Neutrophil (primary cell): ENCODE data around the gene CNTLN.

Source experiments
- H3K27ac ChIP-seq: fragments of 200-600 bp; sonication (generic); 2 replicates; pipeline ENCODE4 v1.5.1; 2016; ENCODE audit warnings: mild to moderate bottlenecking, moderate library complexity
- H3K27me3 ChIP-seq: fragments of 200-600 bp; sonication (generic); 2 replicates; pipeline ENCODE4 v1.6.0; 2016; ENCODE audit warnings: mild to moderate bottlenecking
- H3K36me3 ChIP-seq: fragments of 200-600 bp; sonication (generic); 2 replicates; pipeline ENCODE4 v1.5.1; 2017
- H3K4me1 ChIP-seq, 2 experiments: fragments of 200-600 bp in 1 of 2; sonication (generic) in 1 of 2; 1 replicate in 1 of 2; 2 replicates in 1 of 2; pipeline versions ENCODE4 v1.5.1 to v1.6.1; 2013 to 2016; ENCODE audit warnings: low read depth in 1 of 2, low read length in 1 of 2, mild to moderate bottlenecking in 1 of 2, moderate library complexity in 1 of 2; ENCODE audit not compliant: control insufficient read depth in 1 of 2, insufficient read depth in 1 of 2
- H3K4me3 ChIP-seq, 2 experiments: fragments of 200-600 bp in 1 of 2; sonication (generic) in 1 of 2; 1 replicate in 1 of 2; 2 replicates in 1 of 2; pipeline ENCODE4 v1.5.1; 2013 to 2016; ENCODE audit warnings: low read depth in 1 of 2, low read length in 1 of 2, mild to moderate bottlenecking in 1 of 2, moderate library complexity in 1 of 2
- H3K9me3 ChIP-seq: fragments of 200-600 bp; sonication (generic); 2 replicates; pipeline ENCODE4 v1.5.1; 2016
- TF ChIP-seq, protein P1 (sequence below): fragments of 200-600 bp; sonication (generic); IDR thresholded peaks from 2 replicates; pipeline ENCODE4 v1.5.1; 2016; ENCODE audit warnings: antibody characterized with exemption

The CNTLN gene

DNA sequence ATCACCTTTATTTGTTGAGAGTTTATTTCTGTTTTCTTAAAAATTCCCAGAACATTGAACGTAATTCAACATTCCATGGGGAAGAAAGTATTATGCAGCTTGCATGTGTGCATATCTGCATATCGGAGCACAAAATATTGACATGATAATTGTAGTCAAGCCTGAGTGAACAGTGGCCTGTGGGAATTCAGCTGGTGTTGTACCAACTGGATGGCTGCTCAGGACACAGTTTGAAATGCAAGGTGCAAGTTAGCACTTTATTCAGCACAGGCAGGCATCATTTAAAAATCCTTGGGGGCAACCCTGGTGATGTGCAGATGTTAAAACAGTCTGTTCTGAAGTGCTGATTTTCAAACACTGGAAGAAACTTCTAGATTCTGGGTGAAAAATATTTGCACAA, 82.4 kb downstream of the CNTLN start:
- Histone ChIP-seq H3K27me3 (no peaks in the 10 kb centered on the region), H3K27ac (no peak overlapping the region), H3K4me1 (no peaks in the 10 kb centered on the region), H3K36me3 (no peaks in the 10 kb centered on the region), H3K9me3 (no peaks in the 10 kb centered on the region), H3K4me3 (no peak overlapping the region)
- TF ChIP-seq, protein P1, sequence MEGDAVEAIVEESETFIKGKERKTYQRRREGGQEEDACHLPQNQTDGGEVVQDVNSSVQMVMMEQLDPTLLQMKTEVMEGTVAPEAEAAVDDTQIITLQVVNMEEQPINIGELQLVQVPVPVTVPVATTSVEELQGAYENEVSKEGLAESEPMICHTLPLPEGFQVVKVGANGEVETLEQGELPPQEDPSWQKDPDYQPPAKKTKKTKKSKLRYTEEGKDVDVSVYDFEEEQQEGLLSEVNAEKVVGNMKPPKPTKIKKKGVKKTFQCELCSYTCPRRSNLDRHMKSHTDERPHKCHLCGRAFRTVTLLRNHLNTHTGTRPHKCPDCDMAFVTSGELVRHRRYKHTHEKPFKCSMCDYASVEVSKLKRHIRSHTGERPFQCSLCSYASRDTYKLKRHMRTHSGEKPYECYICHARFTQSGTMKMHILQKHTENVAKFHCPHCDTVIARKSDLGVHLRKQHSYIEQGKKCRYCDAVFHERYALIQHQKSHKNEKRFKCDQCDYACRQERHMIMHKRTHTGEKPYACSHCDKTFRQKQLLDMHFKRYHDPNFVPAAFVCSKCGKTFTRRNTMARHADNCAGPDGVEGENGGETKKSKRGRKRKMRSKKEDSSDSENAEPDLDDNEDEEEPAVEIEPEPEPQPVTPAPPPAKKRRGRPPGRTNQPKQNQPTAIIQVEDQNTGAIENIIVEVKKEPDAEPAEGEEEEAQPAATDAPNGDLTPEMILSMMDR: no peak

DNA sequence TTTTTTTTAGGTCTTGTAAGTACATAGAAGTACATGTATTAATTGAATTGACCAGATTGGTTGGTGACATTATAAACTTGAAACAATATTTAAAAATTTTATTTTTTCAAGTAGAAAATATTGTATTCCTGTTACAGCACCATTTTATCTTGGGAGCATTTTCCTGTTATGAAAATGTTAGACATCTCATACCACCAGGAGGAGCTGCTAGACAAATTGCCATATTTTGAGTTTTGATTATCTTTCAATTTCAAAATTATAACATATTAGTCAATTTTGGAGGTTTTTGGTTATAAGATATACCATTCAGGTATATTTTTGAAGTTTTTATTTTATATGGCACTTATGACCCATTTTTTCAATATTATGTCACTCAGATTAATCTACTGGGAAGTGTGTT, 84.4 kb downstream of the CNTLN start:
- TF ChIP-seq, protein P1: no peak
- Histone ChIP-seq H3K9me3 (no peaks in the 10 kb centered on the region), H3K36me3 (no peaks in the 10 kb centered on the region), H3K4me1 (no peaks in the 10 kb centered on the region), H3K27ac (no peak overlapping the region), H3K4me3 (no peak overlapping the region), H3K27me3 (no peaks in the 10 kb centered on the region)

DNA sequence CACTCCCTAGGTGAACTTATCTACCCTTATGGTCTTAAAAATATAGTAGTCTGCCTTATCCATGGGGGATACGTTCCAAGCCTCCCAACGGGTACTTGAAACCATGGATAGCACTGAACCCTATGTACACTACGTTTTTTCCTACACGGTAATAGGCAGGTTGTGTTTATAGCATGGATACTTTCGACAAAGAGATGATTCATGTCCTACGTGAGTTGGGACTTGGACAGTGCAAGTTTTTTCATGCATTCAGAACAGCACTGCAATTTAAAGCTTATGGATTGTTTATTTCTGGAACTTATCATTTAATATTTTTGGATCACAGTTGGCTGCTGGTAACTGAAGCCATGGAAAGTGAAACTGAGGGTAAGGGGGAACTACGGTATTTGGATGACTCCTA, 88.1 kb downstream of the CNTLN start:
- TF ChIP-seq, protein P1: no peak
- Histone ChIP-seq H3K27ac (no peak overlapping the region), H3K27me3 (no peaks in the 10 kb centered on the region), H3K9me3 (no peaks in the 10 kb centered on the region), H3K4me1 (no peaks in the 10 kb centered on the region), H3K36me3 (peaks cover 3% of the 10 kb centered on the region), H3K4me3 (no peak overlapping the region)

- TF ChIP-seq, protein P1: no peak
- H3K4me1 ChIP-seq: no peaks in the 10 kb centered on the region
- peaks cover 3% of the 10 kb centered on the region for H3K36me3 ChIP-seq
- H3K9me3 ChIP-seq: no peaks in the 10 kb centered on the region
- H3K27me3 ChIP-seq: no peaks in the 10 kb centered on the region
- no peak overlapping the region for H3K4me3 ChIP-seq
- no peak overlapping the region for H3K27ac ChIP-seq
Measured at GRCh38 chr9:17225407-17225806, 90.6 kb downstream of the CNTLN start.

DNA sequence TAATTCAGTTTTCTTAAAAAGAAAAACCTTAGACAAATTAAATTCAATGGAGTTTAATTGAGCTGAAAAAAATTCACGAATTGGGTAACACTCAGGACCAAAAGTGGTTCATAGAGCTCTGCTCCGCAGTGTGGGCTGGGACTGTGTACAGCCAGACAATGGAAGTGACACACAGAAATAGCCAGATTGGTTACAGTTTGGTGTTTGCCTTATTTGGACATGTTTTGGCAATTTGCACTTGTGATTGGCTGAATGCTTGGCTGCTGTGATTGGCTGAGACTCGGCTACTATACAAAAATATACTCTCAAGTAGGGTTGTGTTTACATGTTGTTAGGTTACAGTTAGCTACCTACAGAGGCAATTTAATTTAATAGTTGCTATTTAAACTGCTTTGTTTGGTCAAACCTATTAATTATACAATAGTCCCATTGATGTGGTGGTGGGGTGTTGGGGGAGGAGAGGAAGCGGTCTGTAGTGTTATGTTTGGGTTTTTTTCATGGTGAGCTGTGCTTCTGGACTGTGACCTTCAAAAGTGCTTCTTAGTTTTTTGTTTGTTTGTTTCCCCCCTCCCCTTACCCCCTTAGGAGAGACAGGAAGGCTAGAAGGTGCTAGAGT, 95.2 kb downstream of the CNTLN start:
- TF ChIP-seq, protein P1: no peak
- Histone ChIP-seq H3K36me3 (peaks cover 3% of the 10 kb centered on the region), H3K27me3 (no peaks in the 10 kb centered on the region), H3K9me3 (no peaks in the 10 kb centered on the region), H3K27ac (no peak overlapping the region), H3K4me3 (no peak overlapping the region), H3K4me1 (no peaks in the 10 kb centered on the region)

- Histone ChIP-seq H3K9me3 (no peaks in the 10 kb centered on the region), H3K4me1 (peaks cover 0 to 5% of the 10 kb centered on the region in 2 experiments), H3K27ac (no peak overlapping the region), H3K27me3 (no peaks in the 10 kb centered on the region), H3K4me3 (no peak overlapping the region), H3K36me3 (peaks cover 3% of the 10 kb centered on the region)
- TF ChIP-seq, protein P1: no peak
Measured at GRCh38 chr9:17230646-17231045, 95.8 kb downstream of the CNTLN start.
